ENCODE results near the gene TP53TG5.

DNA sequence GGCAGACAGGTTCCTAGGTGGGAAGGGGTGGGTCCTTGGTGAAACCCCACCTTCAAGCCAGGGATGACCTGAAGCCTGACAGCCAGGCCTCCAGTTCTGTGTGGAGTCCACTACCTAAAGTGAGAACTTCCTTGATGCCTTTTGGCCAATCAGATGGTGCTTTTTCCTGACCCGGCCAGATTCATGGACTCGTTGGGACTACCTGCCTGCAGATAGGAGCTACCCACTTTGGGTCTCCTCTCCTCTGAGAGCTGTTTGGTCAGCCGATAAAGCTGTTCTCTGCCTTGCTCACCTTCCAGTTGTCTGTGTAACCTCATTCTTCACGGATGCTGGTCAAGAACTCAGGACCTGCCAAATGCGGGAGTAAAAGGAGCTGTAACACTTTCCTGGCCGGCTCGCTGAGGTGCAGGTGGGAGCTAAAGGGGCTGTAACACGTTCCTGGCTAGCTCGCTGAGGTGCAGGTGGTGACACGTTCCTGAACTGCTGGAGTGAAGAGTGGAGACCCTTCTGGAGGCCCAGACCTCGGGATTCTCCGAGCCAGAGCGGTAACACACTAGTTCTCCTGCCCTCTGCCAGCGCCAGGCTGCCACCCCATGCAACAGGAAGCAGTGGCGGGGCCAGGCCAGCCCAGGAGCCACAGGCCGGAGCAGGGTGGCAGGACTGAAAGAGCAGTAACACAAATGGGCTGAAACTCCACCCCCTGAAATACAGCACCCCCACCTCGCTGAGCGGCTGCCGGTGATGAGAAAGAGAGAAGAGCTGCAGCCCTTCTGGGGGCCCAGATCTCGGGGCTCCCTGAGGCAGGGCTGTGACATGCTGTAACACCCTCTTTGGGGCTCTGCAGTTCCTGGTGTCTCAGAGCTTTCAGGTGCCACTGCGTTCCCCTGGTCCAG is 16.3 kb upstream of the TP53TG5 start:
- no peak for TF ChIP-seq CREB1 (CRISPR knock-in tag; IDR thresholded peaks at IDR 0.05)
- no peak for TF ChIP-seq SP1 (CRISPR knock-in tag; conservative IDR thresholded peaks at IDR 0.05)
- no peak for TF ChIP-seq GRHL2 (CRISPR knock-in tag; IDR thresholded peaks at IDR 0.05; ENCODE audit: insufficient replicate concordance, severe bottlenecking)
- TF ChIP-seq ELF4 (CRISPR knock-in tag; IDR thresholded peaks at IDR 0.05; ENCODE audit: low read depth), result no peak
- TF ChIP-seq, protein P1, sequence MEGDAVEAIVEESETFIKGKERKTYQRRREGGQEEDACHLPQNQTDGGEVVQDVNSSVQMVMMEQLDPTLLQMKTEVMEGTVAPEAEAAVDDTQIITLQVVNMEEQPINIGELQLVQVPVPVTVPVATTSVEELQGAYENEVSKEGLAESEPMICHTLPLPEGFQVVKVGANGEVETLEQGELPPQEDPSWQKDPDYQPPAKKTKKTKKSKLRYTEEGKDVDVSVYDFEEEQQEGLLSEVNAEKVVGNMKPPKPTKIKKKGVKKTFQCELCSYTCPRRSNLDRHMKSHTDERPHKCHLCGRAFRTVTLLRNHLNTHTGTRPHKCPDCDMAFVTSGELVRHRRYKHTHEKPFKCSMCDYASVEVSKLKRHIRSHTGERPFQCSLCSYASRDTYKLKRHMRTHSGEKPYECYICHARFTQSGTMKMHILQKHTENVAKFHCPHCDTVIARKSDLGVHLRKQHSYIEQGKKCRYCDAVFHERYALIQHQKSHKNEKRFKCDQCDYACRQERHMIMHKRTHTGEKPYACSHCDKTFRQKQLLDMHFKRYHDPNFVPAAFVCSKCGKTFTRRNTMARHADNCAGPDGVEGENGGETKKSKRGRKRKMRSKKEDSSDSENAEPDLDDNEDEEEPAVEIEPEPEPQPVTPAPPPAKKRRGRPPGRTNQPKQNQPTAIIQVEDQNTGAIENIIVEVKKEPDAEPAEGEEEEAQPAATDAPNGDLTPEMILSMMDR (IDR thresholded peaks at IDR 0.05), result no peak
- no peak for TF ChIP-seq ZBTB21 (CRISPR knock-in tag; IDR thresholded peaks at IDR 0.05; ENCODE audit: borderline replicate concordance)
- no peak for TF ChIP-seq NR1H2 (CRISPR knock-in tag; IDR thresholded peaks at IDR 0.05)
- TF ChIP-seq JUN (CRISPR knock-in tag; IDR thresholded peaks at IDR 0.05), result no peak
- TF ChIP-seq ZNF423 (CRISPR knock-in tag; IDR thresholded peaks at IDR 0.05), result no peak
- TF ChIP-seq NR2C2 (CRISPR knock-in tag; IDR thresholded peaks at IDR 0.05), result no peak
- TF ChIP-seq, protein P2, sequence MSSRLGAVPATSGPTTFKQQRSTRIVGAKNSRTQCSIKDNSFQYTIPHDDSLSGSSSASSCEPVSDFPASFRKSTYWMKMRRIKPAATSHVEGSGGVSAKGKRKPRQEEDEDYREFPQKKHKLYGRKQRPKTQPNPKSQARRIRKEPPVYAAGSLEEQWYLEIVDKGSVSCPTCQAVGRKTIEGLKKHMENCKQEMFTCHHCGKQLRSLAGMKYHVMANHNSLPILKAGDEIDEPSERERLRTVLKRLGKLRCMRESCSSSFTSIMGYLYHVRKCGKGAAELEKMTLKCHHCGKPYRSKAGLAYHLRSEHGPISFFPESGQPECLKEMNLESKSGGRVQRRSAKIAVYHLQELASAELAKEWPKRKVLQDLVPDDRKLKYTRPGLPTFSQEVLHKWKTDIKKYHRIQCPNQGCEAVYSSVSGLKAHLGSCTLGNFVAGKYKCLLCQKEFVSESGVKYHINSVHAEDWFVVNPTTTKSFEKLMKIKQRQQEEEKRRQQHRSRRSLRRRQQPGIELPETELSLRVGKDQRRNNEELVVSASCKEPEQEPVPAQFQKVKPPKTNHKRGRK (CRISPR knock-in tag; IDR thresholded peaks at IDR 0.05; ENCODE audit: borderline replicate concordance), result no peak
- no peak for TF ChIP-seq ZNF121 (CRISPR knock-in tag; IDR thresholded peaks at IDR 0.05)
